HG03280 (cell line): ENCODE data around the gene SDK2.
A peak's percentile ranks its signal among the peaks of the same experiment; 100 is the strongest.

Source experiments
- ATAC-seq: cut with Tn5 transposase; IDR thresholded peaks from one replicate; pipeline ENCODE4 v1.9.1; 2021; ENCODE audit warnings: mild to moderate bottlenecking, moderate library complexity; ENCODE audit not compliant: unreplicated experiment

SDK2 gene

GRCh38 chr17:73429440-73430164, 214.6 kb downstream of the SDK2 start:
- peak; percentile 85 for ATAC-seq

GRCh38 chr17:73427198-73427597, 217.0 kb downstream of the SDK2 start:
- no peak for ATAC-seq

- ATAC-seq, result no peak
Observed at GRCh38 chr17:73424571-73424970, 219.7 kb downstream of the SDK2 start.

- no peak for ATAC-seq
Observed at GRCh38 chr17:73423806-73424205, 220.4 kb downstream of the SDK2 start.

GRCh38 chr17:73423159-73423715, 221.0 kb downstream of the SDK2 start:
- no peak for ATAC-seq

- no peak for ATAC-seq
Observed at GRCh38 chr17:73422121-73422520, 222.1 kb downstream of the SDK2 start.

GRCh38 chr17:73420897-73421296, 223.3 kb downstream of the SDK2 start:
- ATAC-seq, result no peak

- no peak for ATAC-seq
Observed at GRCh38 chr17:73419881-73420280, 224.4 kb downstream of the SDK2 start.

GRCh38 chr17:73419051-73419450, 225.2 kb downstream of the SDK2 start:
- no peak for ATAC-seq

- no peak for ATAC-seq
Observed at GRCh38 chr17:73415782-73416181, 228.5 kb downstream of the SDK2 start.

GRCh38 chr17:73414171-73414955, 229.9 kb downstream of the SDK2 start:
- no peak for ATAC-seq

- no peak for ATAC-seq
Observed at GRCh38 chr17:73412914-73413313, 231.3 kb downstream of the SDK2 start.

- ATAC-seq, result no peak
Observed at GRCh38 chr17:73411313-73411747, 232.9 kb downstream of the SDK2 start.

- ATAC-seq, result no peak
Observed at GRCh38 chr17:73410586-73411312, 233.5 kb downstream of the SDK2 start.

GRCh38 chr17:73404246-73404645, 240.0 kb downstream of the SDK2 start:
- no peak for ATAC-seq

GRCh38 chr17:73402466-73402865, 241.8 kb downstream of the SDK2 start:
- no peak for ATAC-seq

GRCh38 chr17:73401911-73402310, 242.3 kb downstream of the SDK2 start:
- no peak for ATAC-seq

- ATAC-seq, result no peak
Observed at GRCh38 chr17:73400915-73401545, 243.2 kb downstream of the SDK2 start.

GRCh38 chr17:73399056-73399455, 245.2 kb downstream of the SDK2 start:
- ATAC-seq, result no peak

GRCh38 chr17:73397856-73398540, 246.2 kb downstream of the SDK2 start:
- ATAC-seq, result no peak
